ENCODE data around the gene FXYD2. TPM values are rescaled to one million over a fixed set of nuclear protein-coding genes. Genes with fewer than 3 reads are reported as not detected.
"Not testable (repeated sequence)": the region's sequence is repeated elsewhere in the genome, so short reads cannot be mapped to it uniquely, and the experiment has no call there.

FXYD2 gene
- total RNA-seq, 2 experiments from 2014 or later: 0.91 to 1.1 TPM

DNA sequence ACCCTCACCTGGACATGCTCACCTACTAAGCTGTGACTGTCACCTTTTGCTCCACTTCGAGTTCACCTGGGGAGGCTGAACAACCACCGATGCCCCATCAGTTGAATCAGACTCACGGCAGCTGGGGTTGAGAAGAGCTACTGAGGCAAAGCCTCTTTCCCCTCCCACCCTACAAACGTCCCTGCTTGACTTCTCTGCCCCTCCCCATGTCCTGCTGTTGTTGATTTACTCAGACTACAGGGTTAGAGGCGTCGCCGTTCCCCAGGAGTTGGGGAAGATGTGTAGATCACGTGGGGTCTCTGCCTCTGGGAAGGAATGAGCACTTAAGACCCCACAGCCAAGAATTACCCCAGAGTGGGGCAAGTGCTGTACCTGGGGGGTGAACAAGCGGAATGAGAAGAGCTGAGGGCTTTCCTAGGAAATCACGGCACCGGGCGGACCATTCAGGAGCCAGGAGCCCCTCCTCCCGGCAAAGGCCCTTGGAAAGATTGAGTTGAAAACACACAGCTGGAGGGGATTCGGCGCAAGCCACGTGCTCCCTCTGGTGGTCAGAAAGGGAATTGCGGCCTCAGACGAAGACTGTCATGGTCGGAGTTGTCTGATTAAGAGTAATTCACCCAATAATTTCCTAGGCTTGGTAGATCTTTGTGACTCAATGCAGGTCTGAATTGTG lies 7.0 kb downstream of the FXYD2 start:
- Mint-ChIP-seq H3K4me3 (peak overlapping the region; percentile 49), H3K9me3 (ENCODE audit: low read depth) (no peaks in the 10 kb centered on the region), H3K27ac (peak overlapping the region; percentile 99), H3K4me1 (peaks cover 59% of the 10 kb centered on the region), H3K36me3 (ENCODE audit: low read depth) (no peaks in the 10 kb centered on the region), H3K27me3 (no peaks in the 10 kb centered on the region)
- intact Hi-C loops (cut with DNase I, micrococcal nuclease): loop anchor here (1.0 to 10.0 kb wide), 12 partner anchors 10 to 970 kb away; partner anchors contain the start of genes PCSK7 (in 2 of the 2), RNF214 (in 2 of the 2), CD3E (in 1 of the 2) and KMT2A (in 1 of the 2)
- ChIA-PET CTCF (interaction anchor here (0.5 to 6.2 kb wide), 33 partner anchors 10 to 525 kb away, joined by 3 to 120 read pairs (median 3); partner anchors contain the start of gene CD3D), POLR2A (interaction anchor here (0.6 to 2.0 kb wide), 4 partner anchors 10 to 230 kb away, joined by 3 to 7 read pairs (median 4); no protein-coding TSS in a partner anchor)
- DNase-seq (peak; percentile 95), ATAC-seq (peak; percentile 45)

DNA sequence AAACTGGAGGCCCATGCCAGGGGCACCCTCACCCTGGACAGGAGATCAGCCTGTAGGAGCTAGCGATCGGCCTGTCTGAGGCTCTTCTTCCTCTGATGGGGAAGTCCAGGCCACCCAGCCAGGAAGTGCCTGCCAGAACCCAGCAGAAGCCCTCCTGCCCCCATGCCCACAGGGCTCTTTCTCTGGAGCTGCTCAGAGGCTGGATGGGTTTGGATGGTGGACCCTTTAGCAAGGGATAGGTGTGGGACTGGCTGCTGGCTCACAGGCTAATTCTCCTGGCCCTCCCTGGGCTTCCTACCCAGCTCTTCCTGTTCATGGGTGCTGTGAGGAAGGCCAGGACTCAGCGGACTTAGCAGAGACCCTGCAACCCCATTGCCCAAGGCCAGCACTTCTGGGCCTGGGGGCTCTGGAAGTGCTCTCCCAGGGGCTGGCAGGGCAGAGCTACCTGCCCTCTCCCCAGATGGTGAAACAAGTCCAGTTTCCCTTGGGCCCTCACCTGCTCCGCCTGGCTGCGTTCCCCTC lies 7.6 kb downstream of the FXYD2 start:
- DNase-seq: no peak
- CTCF ChIA-PET: interaction anchor here (0.5 to 6.2 kb wide), 31 partner anchors 7 to 526 kb away, joined by 3 to 120 read pairs (median 4); partner anchors contain the start of genes CD3D and FXYD2
- Mint-ChIP-seq H3K27ac (peak overlapping the region; percentile 99), H3K4me1 (peaks cover 55% of the 10 kb centered on the region), H3K9me3 (ENCODE audit: low read depth) (no peaks in the 10 kb centered on the region), H3K4me3 (peak overlapping the region; percentile 49), H3K36me3 (ENCODE audit: low read depth) (no peaks in the 10 kb centered on the region), H3K27me3 (no peaks in the 10 kb centered on the region)
- POLR2A ChIA-PET: interaction anchor here (0.6 to 2.0 kb wide), 3 partner anchors 11 to 231 kb away, joined by 3 to 7 read pairs (median 5); no protein-coding TSS in a partner anchor
- intact Hi-C loops (cut with DNase I, micrococcal nuclease): loop anchor here (1.0 to 10.0 kb wide), 12 partner anchors 10 to 970 kb away; partner anchors contain the start of genes PCSK7 (in 2 of the 2), RNF214 (in 2 of the 2), CD3E (in 1 of the 2) and CEP164 (in 1 of the 2)
- no peak for ATAC-seq

DNA sequence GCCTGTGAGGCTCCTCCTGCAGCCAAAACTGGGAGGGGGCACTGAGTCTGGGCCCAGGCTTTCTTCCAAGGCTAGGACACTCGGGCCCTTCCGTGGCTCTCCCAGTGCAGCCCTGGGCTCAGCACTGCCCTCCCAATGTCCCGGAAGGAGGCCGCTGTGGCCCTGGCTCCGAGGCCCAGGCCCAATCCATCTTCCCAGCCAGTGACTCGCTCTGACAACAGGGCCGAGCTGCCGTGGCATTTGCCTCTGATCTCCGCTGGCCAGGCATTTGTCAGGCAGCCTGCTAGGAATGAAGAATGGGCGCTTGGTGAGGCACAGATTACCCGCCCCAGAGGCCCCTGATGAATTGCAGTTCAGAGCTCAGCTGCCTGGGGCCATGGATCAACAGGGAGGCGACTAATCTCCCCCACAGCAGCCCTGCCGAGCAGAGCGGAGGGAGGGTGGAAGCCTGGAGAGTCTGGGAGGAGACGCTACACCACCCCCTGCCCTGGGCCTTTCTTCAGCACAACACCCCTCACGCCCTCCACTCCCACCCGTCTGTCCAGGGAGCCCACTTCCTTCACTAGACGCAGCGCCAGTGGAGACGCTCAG lies 8.3 kb downstream of the FXYD2 start:
- H3K4me3 Mint-ChIP-seq: peak overlapping the region; percentile 59
- ATAC-seq (no peak), DNase-seq (no peak)
- peak overlapping the region; percentile 99 for H3K27ac Mint-ChIP-seq
- no peaks in the 10 kb centered on the region for H3K36me3 Mint-ChIP-seq (ENCODE audit: low read depth)
- no peaks in the 10 kb centered on the region for H3K27me3 Mint-ChIP-seq
- CTCF ChIA-PET: interaction anchor here (0.8 to 6.2 kb wide), 17 partner anchors 8 to 526 kb away, joined by 3 to 120 read pairs (median 12); partner anchors contain the start of genes CD3D and FXYD2
- POLR2A ChIA-PET: interaction anchor here (1.1 to 2.0 kb wide), 2 partner anchors 12 to 231 kb away, joined by 3 to 7 read pairs; no protein-coding TSS in a partner anchor
- H3K9me3 Mint-ChIP-seq (ENCODE audit: low read depth): no peaks in the 10 kb centered on the region
- peaks cover 52% of the 10 kb centered on the region for H3K4me1 Mint-ChIP-seq
- intact Hi-C loops (cut with DNase I, micrococcal nuclease): loop anchor here (1.0 to 10.0 kb wide), 9 partner anchors 131 to 971 kb away; partner anchors contain the start of genes PCSK7 (in 2 of the 2), RNF214 (in 2 of the 2), CD3E (in 1 of the 2) and CEP164 (in 1 of the 2)

DNA sequence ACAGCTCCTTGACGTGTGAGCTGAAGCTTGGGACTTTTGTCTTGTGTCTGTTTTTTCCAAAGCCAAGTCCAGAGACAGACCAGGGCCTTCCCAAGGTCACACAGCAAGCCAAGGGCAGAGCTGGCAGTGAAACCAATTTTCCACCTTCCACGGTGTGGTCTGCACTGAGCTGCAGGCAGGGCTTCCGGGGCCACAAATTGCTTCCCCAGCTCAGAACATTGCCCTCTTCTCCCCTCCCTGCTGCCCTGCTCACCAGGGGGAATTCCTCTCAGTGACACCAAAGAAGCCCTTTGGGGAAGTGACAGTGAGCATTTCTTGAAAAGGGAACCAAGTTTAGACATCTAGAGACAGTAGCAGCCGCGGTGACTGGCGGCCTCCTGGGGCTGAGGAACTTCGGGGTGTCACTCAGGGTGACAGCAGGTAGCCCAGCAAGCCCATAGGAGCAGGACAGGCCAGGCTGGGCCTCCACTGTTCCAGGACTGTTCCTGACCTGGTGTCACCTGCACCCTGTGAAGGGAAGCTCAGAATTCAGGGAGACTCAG lies 9.2 kb downstream of the FXYD2 start:
- peak; percentile 85 for DNase-seq
- ChIA-PET CTCF (interaction anchor here (0.6 to 6.2 kb wide), 13 partner anchors 9 to 480 kb away, joined by 3 to 120 read pairs (median 10); partner anchors contain the start of gene FXYD2), POLR2A (interaction anchor here (0.7 to 1.2 kb wide), 4 partner anchors 15 to 188 kb away, joined by 3 to 5 read pairs (median 4); partner anchors contain the start of gene IL10RA)
- H3K4me1 Mint-ChIP-seq: peaks cover 52% of the 10 kb centered on the region
- peak overlapping the region; percentile 59 for H3K4me3 Mint-ChIP-seq
- peak; percentile 78 for ATAC-seq
- no peaks in the 10 kb centered on the region for H3K9me3 Mint-ChIP-seq (ENCODE audit: low read depth)
- intact Hi-C loops (cut with DNase I, micrococcal nuclease): loop anchor here (1.0 to 10.0 kb wide), 8 partner anchors 172 to 972 kb away; partner anchors contain the start of genes CD3E (in 1 of the 2), KMT2A (in 1 of the 2), PCSK7 (in 1 of the 2) and RNF214 (in 1 of the 2)
- H3K36me3 Mint-ChIP-seq (ENCODE audit: low read depth): no peaks in the 10 kb centered on the region
- H3K27ac Mint-ChIP-seq: peak overlapping the region; percentile 99
- peaks cover 3% of the 10 kb centered on the region for H3K27me3 Mint-ChIP-seq

DNA sequence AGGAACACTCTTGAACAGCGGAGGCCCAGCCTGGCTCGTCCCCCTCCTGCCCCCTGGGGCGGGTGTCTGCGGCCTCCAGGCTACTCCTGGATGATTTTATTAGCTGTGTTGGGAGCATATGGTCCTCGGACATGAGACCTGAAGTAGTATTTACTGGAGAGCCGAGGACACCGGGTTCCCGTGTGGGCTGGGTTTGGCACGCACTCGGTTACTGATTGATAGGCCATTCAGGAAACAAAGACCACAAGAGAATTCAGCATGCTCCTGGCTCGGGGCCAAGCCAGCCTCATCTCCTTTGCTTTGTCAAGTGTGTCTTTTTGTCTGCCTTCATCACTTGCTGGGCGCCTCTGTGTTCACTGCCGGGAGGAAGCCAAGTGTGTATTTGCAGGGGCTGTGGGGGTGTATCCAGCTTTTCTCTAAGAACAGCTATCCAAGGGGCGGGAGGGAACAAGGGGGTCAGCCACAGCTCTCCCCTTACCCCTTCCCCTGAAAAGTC lies 9.7 kb downstream of the FXYD2 start:
- intact Hi-C loops (cut with DNase I, micrococcal nuclease): loop anchor here (1.0 to 10.0 kb wide), 8 partner anchors 172 to 972 kb away; partner anchors contain the start of genes CD3E (in 1 of the 2), KMT2A (in 1 of the 2), PCSK7 (in 1 of the 2) and RNF214 (in 1 of the 2)
- ChIA-PET CTCF (interaction anchor here (0.6 to 6.2 kb wide), 14 partner anchors 8 to 481 kb away, joined by 3 to 120 read pairs (median 8); partner anchors contain the start of gene FXYD2), POLR2A (interaction anchor here (0.7 to 1.2 kb wide), 4 partner anchors 14 to 188 kb away, joined by 3 to 5 read pairs (median 4); partner anchors contain the start of gene IL10RA)
- Mint-ChIP-seq H3K36me3 (ENCODE audit: low read depth) (no peaks in the 10 kb centered on the region), H3K4me1 (peaks cover 54% of the 10 kb centered on the region), H3K27ac (peak overlapping the region; percentile 99), H3K9me3 (ENCODE audit: low read depth) (no peaks in the 10 kb centered on the region), H3K27me3 (peaks cover 3% of the 10 kb centered on the region), H3K4me3 (peak overlapping the region; percentile 59)
- DNase-seq (peak; percentile 89), ATAC-seq (peak; percentile 28)

DNA sequence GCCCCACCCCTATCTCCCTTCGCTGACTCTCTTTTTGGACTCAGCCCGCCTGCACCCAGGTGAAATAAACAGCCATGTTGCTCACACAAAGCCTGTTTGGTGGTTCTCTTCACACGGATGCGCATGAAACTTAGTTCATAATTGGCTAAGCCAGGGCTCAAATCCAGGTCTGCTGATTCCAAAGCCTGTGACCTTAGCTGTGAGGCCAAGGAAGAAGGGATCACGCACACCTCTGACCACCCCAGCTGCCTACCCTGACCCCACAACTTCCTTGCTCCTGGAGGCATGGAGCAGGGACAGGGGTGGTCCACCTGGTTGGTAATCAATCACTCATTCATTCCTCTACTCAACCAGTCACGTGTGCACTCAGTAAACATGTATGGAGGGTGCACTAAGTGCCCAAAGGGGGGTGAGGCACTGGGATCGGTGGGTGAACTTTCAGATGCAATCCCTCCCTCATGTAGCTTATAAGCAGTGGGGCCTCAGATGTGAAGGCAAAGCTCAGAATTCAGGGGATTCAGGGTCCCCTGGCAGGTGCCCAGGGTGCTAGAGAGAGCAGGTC lies 10.3 kb downstream of the FXYD2 start:
- Mint-ChIP-seq H3K27me3 (peaks cover 3% of the 10 kb centered on the region), H3K36me3 (ENCODE audit: low read depth) (no peaks in the 10 kb centered on the region), H3K27ac (peak overlapping the region; percentile 99), H3K9me3 (ENCODE audit: low read depth) (no peaks in the 10 kb centered on the region), H3K4me3 (peak overlapping the region; percentile 59), H3K4me1 (peaks cover 59% of the 10 kb centered on the region)
- ChIA-PET POLR2A (interaction anchor here (0.8 kb wide), 1 partner anchor 187 kb away, joined by 4 read pairs; no protein-coding TSS in a partner anchor), CTCF (interaction anchor here (0.6 to 6.2 kb wide), 12 partner anchors 8 to 481 kb away, joined by 3 to 120 read pairs (median 8); partner anchors contain the start of gene FXYD2)
- no peak for ATAC-seq
- intact Hi-C loops (cut with DNase I, micrococcal nuclease): loop anchor here (2.0 to 10.0 kb wide), 3 partner anchors 237 to 579 kb away; partner anchors contain the start of genes CD3E (in 1 of the 2), PCSK7 (in 1 of the 2) and RNF214 (in 1 of the 2)
- DNase-seq: peak; percentile 32

DNA sequence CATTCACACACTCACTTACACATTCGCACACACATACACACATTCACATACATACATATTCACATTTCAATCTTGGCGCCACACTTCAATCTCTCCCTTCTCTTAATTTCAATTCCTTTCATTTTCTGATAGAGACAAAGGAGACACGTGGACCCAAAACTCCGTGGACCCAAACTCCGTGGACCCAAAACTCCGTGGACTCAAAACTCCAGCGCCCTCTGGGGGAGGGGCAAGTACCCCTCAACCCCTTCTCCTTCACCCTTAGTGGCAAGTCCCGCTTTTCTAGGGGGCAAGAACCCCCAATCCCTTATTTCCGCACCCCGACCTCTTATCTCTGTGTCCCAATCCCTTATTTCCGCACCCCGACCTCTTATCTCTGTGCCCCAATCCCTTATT lies 14.5 kb downstream of the FXYD2 start:
- DNase-seq; H3K27me3 Mint-ChIP-seq; H3K9me3 Mint-ChIP-seq (ENCODE audit: low read depth); H3K36me3 Mint-ChIP-seq (ENCODE audit: low read depth); ATAC-seq; POLR2A ChIA-PET: not testable (repeated sequence)
- peak overlapping the region; percentile 8 for H3K27ac Mint-ChIP-seq
- H3K4me3 Mint-ChIP-seq: peak overlapping the region; percentile 2
- CTCF ChIA-PET: interaction anchor here (1.4 to 5.6 kb wide), 5 partner anchors 16 to 384 kb away, joined by 4 to 72 read pairs (median 11); partner anchors contain the start of genes FXYD2 and IL10RA
- peaks cover 27% of the 10 kb centered on the region for H3K4me1 Mint-ChIP-seq
- intact Hi-C loops (cut with DNase I, micrococcal nuclease): loop anchor here (10.0 kb wide), 2 partner anchors 495 to 575 kb away; partner anchors contain the start of genes CD3E (in 1 of the 2), PCSK7 (in 1 of the 2) and RNF214 (in 1 of the 2)

DNA sequence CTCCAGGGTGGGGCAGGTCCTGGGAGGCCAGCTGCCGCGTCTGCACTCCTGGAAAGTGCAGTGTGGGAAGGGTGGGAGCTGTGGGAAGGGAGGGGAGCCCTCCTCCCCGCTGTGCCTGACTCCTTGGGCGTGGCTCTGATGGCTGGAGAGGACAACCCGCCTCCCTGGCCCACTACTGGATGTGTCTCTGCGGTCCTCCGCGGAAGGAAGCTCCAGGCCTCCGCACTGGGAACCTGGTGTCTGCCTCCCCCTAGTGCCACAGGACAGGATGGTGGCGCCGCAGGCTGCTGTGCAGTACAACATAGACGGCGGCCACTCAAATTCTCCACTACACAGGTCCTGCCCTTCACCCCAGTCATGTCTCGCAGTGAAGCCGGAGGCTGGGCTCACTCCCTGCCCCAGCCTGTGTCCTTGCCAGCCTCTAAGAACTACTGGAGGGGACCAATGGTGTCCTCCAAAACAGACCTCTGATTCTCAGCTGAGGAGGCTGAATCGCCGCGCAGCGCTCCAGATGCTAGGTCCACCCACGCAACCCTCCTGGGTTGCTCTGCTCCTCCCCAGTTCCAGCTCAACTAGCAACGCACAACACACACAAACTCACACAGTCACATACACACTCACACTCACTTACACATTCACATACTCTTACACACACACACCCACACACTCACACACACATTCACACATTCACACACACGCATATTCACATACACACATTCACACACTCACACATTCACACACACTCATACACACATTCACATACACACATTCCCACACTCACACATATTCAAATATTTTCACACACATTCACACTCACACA lies 15.1 kb downstream of the FXYD2 start:
- H3K27ac Mint-ChIP-seq: peak overlapping the region; percentile 8
- CTCF ChIA-PET: interaction anchor here (0.5 to 6.0 kb wide), 16 partner anchors 8 to 384 kb away, joined by 3 to 120 read pairs (median 8); partner anchors contain the start of genes FXYD2 and IL10RA
- DNase-seq: peak; percentile 81
- H3K4me3 Mint-ChIP-seq: peak overlapping the region; percentile 2
- H3K9me3 Mint-ChIP-seq (ENCODE audit: low read depth): no peaks in the 10 kb centered on the region
- intact Hi-C loops (cut with DNase I, micrococcal nuclease): loop anchor here (1.0 to 10.0 kb wide), 4 partner anchors 382 to 575 kb away; partner anchors contain the start of genes CD3E (in 1 of the 2), PCSK7 (in 1 of the 2) and RNF214 (in 1 of the 2)
- H3K27me3 Mint-ChIP-seq: peaks cover 3% of the 10 kb centered on the region
- H3K4me1 Mint-ChIP-seq: peaks cover 21% of the 10 kb centered on the region
- peak; percentile 94 for ATAC-seq
- H3K36me3 Mint-ChIP-seq (ENCODE audit: low read depth): no peaks in the 10 kb centered on the region
- POLR2A ChIA-PET: no interaction called here

DNA sequence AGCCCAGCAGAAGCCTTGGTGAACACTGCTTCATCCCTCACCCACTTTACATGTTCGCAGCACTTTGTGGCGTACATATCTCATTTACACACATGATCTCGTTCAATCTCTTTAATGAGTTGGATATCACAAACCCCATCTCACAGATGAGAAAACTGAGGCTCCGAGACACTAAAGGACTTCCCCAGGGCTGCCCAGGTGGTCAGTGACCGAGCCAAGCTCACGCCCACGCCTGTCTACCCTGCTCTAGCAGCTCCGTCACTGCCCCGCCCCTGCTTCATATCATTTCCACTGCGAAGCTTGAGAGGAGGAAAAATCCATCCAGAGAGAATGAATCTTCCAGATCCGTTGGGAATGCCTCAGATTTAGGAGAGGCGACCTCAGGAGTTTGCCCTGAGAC lies 15.8 kb downstream of the FXYD2 start:
- ATAC-seq: no peak
- Mint-ChIP-seq H3K4me1 (peaks cover 15% of the 10 kb centered on the region), H3K9me3 (ENCODE audit: low read depth) (no peaks in the 10 kb centered on the region), H3K27me3 (peaks cover 3% of the 10 kb centered on the region), H3K27ac (no peak overlapping the region), H3K36me3 (ENCODE audit: low read depth) (no peaks in the 10 kb centered on the region), H3K4me3 (no peak overlapping the region)
- intact Hi-C loops (cut with DNase I, micrococcal nuclease): loop anchor here (1.0 to 5.0 kb wide), 2 partner anchors 381 to 382 kb away; no protein-coding TSS in a partner anchor
- CTCF ChIA-PET: interaction anchor here (0.7 to 6.0 kb wide), 19 partner anchors 8 to 383 kb away, joined by 3 to 120 read pairs (median 9); partner anchors contain the start of genes FXYD2 and IL10RA
- no peak for DNase-seq
- POLR2A ChIA-PET: no interaction called here
